Skeletal muscle tissue (tissue), 4 donors: ENCODE measurements around the gene TTLL1. TPM values are rescaled to one million over a fixed set of nuclear protein-coding genes. Genes with fewer than 3 reads are reported as not detected.
"Not testable (repeated sequence)": the region's sequence is repeated elsewhere in the genome, so short reads cannot be mapped to it uniquely, and the experiment has no call there.

Source experiments
- H3K27ac ChIP-seq: one replicate; pipeline ENCODE4 v1.7.0; 2013; ENCODE audit warnings: mild to moderate bottlenecking, low read depth, low read length, inconsistent platforms
- H3K27me3 ChIP-seq, 3 donors: one replicate each; pipeline ENCODE4 v1.7.0; 2013; ENCODE audit warnings: low read length in 3 of 3; ENCODE audit not compliant: control insufficient read depth in 3 of 3, insufficient read depth in 3 of 3
- H3K36me3 ChIP-seq, 3 donors: one replicate each; pipeline ENCODE4 v1.7.0; 2013; ENCODE audit warnings: low read length in 3 of 3; ENCODE audit not compliant: control insufficient read depth in 3 of 3, insufficient read depth in 3 of 3
- H3K4me1 ChIP-seq, 3 donors: one replicate each; pipeline ENCODE4 v1.7.0; 2013; ENCODE audit warnings: low read length in 3 of 3, mild to moderate bottlenecking in 3 of 3; ENCODE audit not compliant: control insufficient read depth in 3 of 3, insufficient read depth in 3 of 3
- H3K4me3 ChIP-seq, 3 donors: one replicate each; pipeline ENCODE4 v1.7.0; 2013; ENCODE audit warnings: low read length in 3 of 3
- H3K9ac ChIP-seq, 3 donors: one replicate each; pipeline ENCODE4 v1.7.0; 2013; ENCODE audit warnings: low read length in 3 of 3, mild to moderate bottlenecking in 3 of 3, moderate library complexity in 2 of 3, low read depth in 1 of 3
- H3K9me3 ChIP-seq, 3 donors: one replicate each; pipeline ENCODE4 v1.7.0; 2013; ENCODE audit warnings: low read length in 3 of 3; ENCODE audit not compliant: control insufficient read depth in 3 of 3
- total RNA-seq: library from RNA; depleted of rRNA; stranded (reverse); fragments of >200 nt; gene quantifications from one replicate; pipeline ENCODE4 v1.2.3, GENCODE V29; 2014
- donor health status: Osteomylitis.

TTLL1 gene
- total RNA-seq, 1 donor from 2014 or later: 8.9 TPM

DNA sequence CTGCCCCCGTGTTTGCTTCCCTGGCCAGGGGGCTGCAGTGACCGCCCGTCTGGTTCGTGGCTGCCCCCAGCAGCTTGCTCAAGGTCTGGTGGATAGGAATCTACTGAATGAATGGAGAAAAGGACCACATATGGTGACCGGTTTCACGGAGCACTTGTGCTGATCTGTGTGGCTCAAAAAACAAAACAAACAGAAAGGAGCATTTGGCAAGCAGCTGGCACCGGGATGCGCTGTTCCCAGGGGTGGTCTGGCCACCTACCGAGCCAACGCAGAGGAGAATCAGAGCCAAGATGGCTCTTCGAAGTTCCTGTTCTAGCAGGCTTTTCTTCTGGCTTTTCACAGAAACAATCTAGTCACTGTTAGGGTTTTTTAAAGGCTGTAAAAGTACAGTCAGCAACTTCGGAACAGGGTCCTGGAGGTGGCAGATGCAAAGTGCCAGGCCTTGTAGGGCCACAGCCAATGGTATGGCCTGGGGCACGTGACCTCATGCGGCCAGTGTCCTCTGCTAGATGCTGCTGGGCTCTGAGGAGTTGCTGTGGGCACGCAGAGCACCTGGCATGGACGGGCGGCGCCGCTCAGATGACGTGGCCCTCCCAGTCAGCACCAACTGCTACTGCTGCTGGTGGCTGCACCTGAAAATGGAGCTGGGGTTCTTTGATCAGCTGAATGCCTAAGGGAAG lies 47.0 kb downstream of the TTLL1 start:
- peak overlapping the region in 1 of 3 donors; percentile 6 for H3K4me3 ChIP-seq
- no peak overlapping the region for H3K27ac ChIP-seq
- H3K36me3 ChIP-seq: no peaks in the 10 kb centered on the region
- H3K4me1 ChIP-seq: no peaks in the 10 kb centered on the region
- H3K27me3 ChIP-seq: no peaks in the 10 kb centered on the region
- peak overlapping the region in 1 of 3 donors; percentile 11 for H3K9ac ChIP-seq
- H3K9me3 ChIP-seq: no peaks in the 10 kb centered on the region

DNA sequence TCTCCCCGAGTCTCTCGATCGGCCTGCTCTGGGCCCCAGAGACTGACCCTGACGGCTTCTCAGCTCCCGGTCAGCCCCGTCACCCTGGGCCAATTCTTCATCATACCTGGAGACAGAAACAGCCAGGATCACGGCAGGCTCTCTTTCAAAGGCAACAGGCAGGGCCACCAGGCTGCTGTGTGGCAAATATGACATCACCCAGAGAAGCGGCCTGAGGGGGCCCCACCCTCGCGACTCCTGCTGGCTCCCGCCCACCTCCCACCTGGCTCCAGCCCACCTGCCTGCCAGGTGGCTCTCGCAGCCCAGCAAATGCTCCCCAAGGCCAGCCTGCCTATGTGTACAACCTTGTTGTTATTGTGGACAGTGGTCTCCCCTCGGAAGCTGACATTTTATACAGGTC lies 49.4 kb downstream of the TTLL1 start:
- H3K27me3 ChIP-seq: no peaks in the 10 kb centered on the region
- no peaks in the 10 kb centered on the region for H3K36me3 ChIP-seq
- no peak overlapping the region for H3K4me3 ChIP-seq
- H3K4me1 ChIP-seq: no peaks in the 10 kb centered on the region
- no peak overlapping the region for H3K9ac ChIP-seq
- H3K9me3 ChIP-seq: no peaks in the 10 kb centered on the region
- H3K27ac ChIP-seq: no peak overlapping the region

DNA sequence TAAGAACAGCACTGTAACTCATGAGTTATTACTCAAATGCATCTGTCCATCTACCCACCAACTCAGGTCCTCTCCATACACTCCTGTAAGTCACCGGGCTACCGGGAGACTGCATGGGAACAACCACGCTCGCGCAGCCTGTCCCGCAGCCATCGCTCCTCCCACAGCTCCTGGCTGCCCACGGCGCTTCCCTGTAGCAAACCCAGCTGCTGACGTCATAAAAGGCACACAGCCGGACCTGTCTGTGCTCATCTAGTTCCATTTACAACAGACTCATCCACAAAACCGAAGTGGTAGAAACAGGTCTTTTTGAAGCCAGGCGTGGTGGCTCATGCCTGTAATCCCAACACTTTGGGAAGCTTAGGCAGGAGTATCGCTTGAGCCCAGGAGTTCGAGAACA lies 50.9 kb downstream of the TTLL1 start:
- no peaks in the 10 kb centered on the region for H3K36me3 ChIP-seq

DNA sequence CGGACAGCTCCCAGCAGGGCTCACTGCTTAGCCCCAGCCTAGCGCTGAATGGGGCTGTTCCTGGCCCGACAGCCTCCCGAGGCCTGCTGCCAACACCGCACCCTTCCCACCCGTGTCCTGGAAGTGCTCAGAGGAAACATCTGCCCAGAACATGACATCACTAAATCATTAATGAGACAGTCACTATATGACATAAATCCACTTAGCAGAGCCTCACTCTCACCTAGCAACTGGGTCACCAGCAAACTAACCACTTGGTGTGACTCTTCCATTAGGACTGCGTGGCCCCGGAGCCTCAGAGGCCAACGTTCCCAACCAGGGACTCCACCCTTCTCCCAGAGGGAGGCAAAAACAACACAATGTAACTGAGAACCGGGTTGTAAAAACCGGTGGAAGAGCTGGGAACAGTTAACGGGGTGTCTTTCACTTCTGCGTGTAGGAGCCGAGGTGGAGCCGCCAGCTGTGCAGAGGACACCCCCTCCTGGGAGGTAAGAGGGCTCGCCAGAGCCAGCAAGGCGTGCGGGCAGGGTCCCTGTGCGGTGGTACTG lies 52.8 kb downstream of the TTLL1 start:
- no peak overlapping the region for H3K27ac ChIP-seq
- no peaks in the 10 kb centered on the region for H3K27me3 ChIP-seq
- no peaks in the 10 kb centered on the region for H3K9me3 ChIP-seq
- H3K4me1 ChIP-seq: no peaks in the 10 kb centered on the region
- no peak overlapping the region for H3K9ac ChIP-seq
- H3K36me3 ChIP-seq: no peaks in the 10 kb centered on the region
- H3K4me3 ChIP-seq: no peak overlapping the region

More for the DNA sequence above, 50.9 kb downstream of the TTLL1 start:
- no peaks in the 10 kb centered on the region for H3K27me3 ChIP-seq
- no peak overlapping the region for H3K9ac ChIP-seq
- H3K27ac ChIP-seq: no peak overlapping the region
- no peaks in the 10 kb centered on the region for H3K9me3 ChIP-seq
- no peaks in the 10 kb centered on the region for H3K4me1 ChIP-seq
- H3K4me3 ChIP-seq: no peak overlapping the region

DNA sequence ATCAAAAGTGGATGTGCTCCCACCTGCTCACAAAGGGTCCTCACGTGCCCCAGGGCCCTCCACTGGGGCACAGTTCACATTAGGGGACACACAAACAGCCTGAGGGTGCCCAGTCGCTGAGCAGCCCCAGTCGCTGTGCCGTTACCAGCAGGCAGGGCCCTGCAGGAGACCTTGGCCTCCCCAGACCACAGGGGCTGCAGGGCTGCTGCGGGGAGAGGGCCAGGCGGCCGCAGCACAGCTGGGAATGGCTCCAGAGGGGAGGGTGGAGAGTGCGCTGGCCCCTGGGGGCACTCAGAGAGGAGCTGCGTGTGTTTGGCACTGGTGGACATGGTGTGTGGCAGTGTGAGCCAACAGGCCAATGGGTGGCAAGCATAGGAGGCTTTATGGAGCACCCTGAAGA lies 53.9 kb downstream of the TTLL1 start:
- no peaks in the 10 kb centered on the region for H3K4me1 ChIP-seq
- H3K36me3 ChIP-seq: no peaks in the 10 kb centered on the region
- H3K9me3 ChIP-seq: no peaks in the 10 kb centered on the region

DNA sequence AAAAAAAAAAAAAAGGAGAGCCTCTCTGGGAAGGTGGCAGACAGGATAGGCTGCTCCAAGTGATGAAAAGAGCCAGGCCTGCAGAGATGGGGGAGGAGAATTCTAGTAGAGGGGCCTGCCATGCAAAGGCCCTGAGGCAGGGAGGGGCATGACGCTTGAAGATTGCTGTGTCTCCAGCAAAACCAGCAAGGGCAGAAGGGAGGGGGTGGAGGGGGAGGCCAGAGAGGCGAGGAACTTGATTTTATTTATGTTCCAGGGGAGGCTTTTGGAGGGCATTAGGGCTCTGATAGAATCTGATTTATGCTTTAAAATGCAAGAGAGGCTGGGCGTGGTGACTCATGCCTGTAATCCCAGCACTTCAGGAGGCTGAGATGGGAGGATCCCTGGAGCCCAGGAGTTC lies 57.6 kb downstream of the TTLL1 start:
- Histone ChIP-seq H3K4me3 (no peak overlapping the region), H3K27ac (no peak overlapping the region), H3K4me1 (peaks cover 0 to 12% (median 8%) of the 10 kb centered on the region in 3 donors), H3K27me3 (no peaks in the 10 kb centered on the region), H3K9me3 (no peaks in the 10 kb centered on the region), H3K36me3 (no peaks in the 10 kb centered on the region), H3K9ac (no peak overlapping the region)

More for the DNA sequence above, 53.9 kb downstream of the TTLL1 start:
- no peak overlapping the region for H3K4me3 ChIP-seq
- H3K27ac ChIP-seq: no peak overlapping the region
- no peaks in the 10 kb centered on the region for H3K27me3 ChIP-seq
- no peak overlapping the region for H3K9ac ChIP-seq

DNA sequence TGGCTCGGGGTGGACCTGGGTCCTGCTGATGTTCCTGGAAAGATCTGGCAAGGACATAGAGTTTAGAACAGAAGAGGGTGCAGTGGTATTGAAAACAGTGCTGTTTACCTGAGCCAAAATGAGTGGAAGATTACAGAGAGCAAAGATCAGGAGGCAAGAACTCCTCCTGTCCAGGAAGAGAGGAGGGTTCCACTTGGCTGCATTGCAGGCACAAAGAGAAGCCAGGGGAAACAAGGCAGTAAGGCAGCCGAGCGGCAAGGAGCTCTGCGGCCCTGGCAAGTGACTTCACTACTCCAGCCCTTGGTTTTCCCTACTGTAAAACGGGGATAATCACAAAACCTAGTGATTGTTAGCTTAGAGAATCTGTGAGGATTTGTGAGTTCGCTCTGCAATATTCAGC lies 70.6 kb downstream of the TTLL1 start:
- Histone ChIP-seq H3K36me3 (no peaks in the 10 kb centered on the region), H3K27ac (no peak overlapping the region), H3K4me1 (peaks cover 10 to 11% (median 10%) of the 10 kb centered on the region in 3 donors), H3K27me3 (no peaks in the 10 kb centered on the region), H3K9me3 (peaks cover 0 to 2% (median 0%) of the 10 kb centered on the region in 3 donors), H3K4me3 (no peak overlapping the region), H3K9ac (no peak overlapping the region)

DNA sequence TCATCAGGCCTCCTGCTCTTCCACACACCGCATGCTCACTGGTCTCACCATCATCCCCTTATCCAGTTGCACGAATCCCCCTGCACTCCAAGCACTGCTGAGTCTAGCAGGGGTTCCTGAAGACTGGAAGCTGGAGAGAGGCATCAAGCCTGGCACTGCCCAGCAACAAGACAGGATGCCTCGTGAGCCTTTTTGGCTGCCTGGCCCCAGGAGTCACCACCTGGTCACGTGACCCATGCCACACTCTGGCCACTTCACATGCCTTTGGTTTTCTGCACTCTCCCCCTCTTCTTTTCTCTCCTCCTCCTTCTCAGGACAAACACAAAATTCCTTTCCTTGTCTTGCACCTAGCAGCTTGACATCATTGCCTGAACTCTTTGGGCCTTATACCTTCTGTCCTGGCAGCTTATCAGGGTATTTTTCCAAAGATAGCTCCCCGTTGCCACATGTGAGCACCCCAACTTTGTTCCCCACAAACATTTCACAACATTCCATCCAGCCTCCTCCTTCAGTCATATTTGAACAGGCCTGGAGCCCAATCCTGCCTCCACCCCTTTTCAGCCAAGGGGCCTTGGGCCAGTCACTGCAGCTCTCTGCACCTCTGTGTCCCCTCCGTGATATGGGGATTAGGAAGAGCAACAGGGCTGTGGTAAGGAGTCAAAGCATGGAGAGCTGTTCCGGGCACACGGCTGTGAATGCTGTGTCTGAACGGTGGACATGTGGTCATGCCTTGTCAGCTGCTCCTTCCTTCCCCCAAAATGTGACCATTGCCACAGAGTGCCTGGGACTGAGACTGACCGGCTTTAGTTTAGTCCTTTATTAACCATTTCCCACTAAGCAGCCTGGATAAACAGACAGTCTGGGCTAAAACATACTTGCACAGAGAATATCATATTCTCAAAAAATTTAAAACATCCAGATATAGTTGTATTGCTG lies 71.4 kb downstream of the TTLL1 start:
- peaks cover 16 to 18% (median 17%) of the 10 kb centered on the region in 3 donors for H3K4me1 ChIP-seq
- H3K9ac ChIP-seq: no peak overlapping the region
- no peaks in the 10 kb centered on the region for H3K27me3 ChIP-seq
- H3K36me3 ChIP-seq: no peaks in the 10 kb centered on the region
- H3K4me3 ChIP-seq: no peak overlapping the region
- peaks cover 0 to 2% (median 0%) of the 10 kb centered on the region in 3 donors for H3K9me3 ChIP-seq
- no peak overlapping the region for H3K27ac ChIP-seq

DNA sequence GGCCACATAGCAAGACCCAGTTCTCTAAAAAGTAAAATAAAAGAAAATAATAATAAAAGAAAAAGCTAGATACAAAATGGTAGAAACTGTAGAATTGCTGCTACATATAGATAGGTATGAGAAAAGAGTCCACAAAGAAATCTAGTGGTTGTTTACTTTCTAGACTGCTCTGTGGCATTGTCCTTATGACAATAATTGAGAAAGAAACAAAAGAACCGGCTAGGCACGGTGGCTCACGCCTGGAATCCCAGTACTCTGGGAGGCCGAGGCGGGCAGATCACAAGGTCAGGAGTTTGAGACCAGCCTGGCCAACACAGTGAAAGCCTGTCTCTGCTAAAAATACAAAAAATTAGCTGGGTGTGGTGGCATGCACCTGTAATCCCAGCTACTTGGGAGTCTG lies 73.0 kb downstream of the TTLL1 start:
- H3K36me3 ChIP-seq, H3K4me3 ChIP-seq, H3K27ac ChIP-seq, H3K27me3 ChIP-seq, H3K9ac ChIP-seq, H3K9me3 ChIP-seq: not testable (repeated sequence)
- peaks cover 16 to 19% (median 17%) of the 10 kb centered on the region in 3 donors for H3K4me1 ChIP-seq

DNA sequence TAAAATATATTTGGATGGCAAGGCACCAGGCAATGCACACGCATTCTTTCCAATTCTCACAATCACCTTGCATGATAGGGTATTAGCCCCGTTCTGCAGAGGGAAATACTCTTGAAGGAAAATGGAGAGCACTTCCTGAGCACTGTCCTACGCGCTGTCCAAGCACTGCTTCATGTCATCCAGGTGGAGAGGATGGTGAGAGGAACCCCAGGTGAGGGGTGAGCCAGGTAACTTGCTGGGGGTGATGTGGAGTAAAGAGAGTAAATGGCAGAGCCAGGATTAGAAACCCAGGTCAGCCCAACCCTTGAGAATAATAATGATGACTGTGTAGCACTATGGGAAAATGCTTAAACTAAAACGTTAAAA lies 73.5 kb downstream of the TTLL1 start:
- Histone ChIP-seq H3K36me3 (no peaks in the 10 kb centered on the region), H3K9me3 (peaks cover 0 to 2% (median 0%) of the 10 kb centered on the region in 3 donors), H3K27me3 (no peaks in the 10 kb centered on the region), H3K4me1 (peaks cover 16 to 19% (median 17%) of the 10 kb centered on the region in 3 donors), H3K27ac (no peak overlapping the region), H3K4me3 (peak overlapping the region; percentile 88 to 90 (median 89)), H3K9ac (peak overlapping the region; percentile 62 to 86 (median 85))
